IMR-90 (cell line): ENCODE data around the gene AKAP7. TPM values are rescaled to one million over a fixed set of nuclear protein-coding genes. Genes with fewer than 3 reads are reported as not detected.

Source experiments
- ATAC-seq: fragments of 200-7000 bp; cut with Tn5 transposase; 2 replicates; pipeline ENCODE4 v1.9.1; 2020; ENCODE audit warnings: low read depth, mild to moderate bottlenecking, moderate library complexity
- BruUV-seq: library from RNA; stranded (reverse); fragments of 400-500 nt; replicated peaks from 2 replicates; lab custom pipeline; 2021; lab: Mats Ljungman, UMichigan
- CTCF ChIA-PET: fragments of 300-600 bp; formaldehyde crosslinking; extraction: SDS; loops from one replicate; lab custom pipeline; 2021; ENCODE audit warnings: antibody characterized with exemption; lab: Yijun Ruan, JAX
- POLR2A ChIA-PET: fragments of 300-600 bp; sonication (Branson Sonifier 250); formaldehyde crosslinking; loops from one replicate; lab custom pipeline; 2022; ENCODE audit warnings: antibody characterized with exemption; ENCODE audit not compliant: unreplicated experiment; lab: Charles Lee
- DNase-seq: peaks from one replicate; pipeline ENCODE4 v3.0.0; 2013
- H2AFZ ChIP-seq: replicated peaks from 2 replicates; pipeline ENCODE3; 2013; ENCODE audit warnings: low read length, mild to moderate bottlenecking; ENCODE audit not compliant: poor library complexity
- H2AK5ac ChIP-seq: 2 replicates; pipeline ENCODE4 v1.6.1; 2013; ENCODE audit warnings: low read depth, low read length, inconsistent platforms
- H2AK9ac ChIP-seq: replicated peaks from 2 replicates; pipeline ENCODE3; 2013; ENCODE audit warnings: mild to moderate bottlenecking, low read depth, low read length, moderate library complexity; ENCODE audit not compliant: poor library complexity
- H2BK120ac ChIP-seq: 2 replicates; pipeline ENCODE4 v1.6.1; 2013; ENCODE audit warnings: low read depth, low read length, inconsistent platforms
- H2BK15ac ChIP-seq: 3 replicates; pipeline ENCODE4 v1.6.1; 2013; ENCODE audit warnings: low read depth, low read length, inconsistent platforms
- H2BK20ac ChIP-seq: 2 replicates; pipeline ENCODE4 v1.6.1; 2013; ENCODE audit warnings: low read depth, mild to moderate bottlenecking, inconsistent platforms, low read length, moderate library complexity
- H2BK5ac ChIP-seq: 2 replicates; pipeline ENCODE4 v1.6.1; 2013; ENCODE audit warnings: mild to moderate bottlenecking, low read depth, low read length, inconsistent platforms; ENCODE audit not compliant: poor library complexity, severe bottlenecking
- H3K14ac ChIP-seq: replicated peaks from 2 replicates; pipeline ENCODE4 v1.6.1; 2013; ENCODE audit warnings: low read depth, low read length, inconsistent platforms
- H3K18ac ChIP-seq: 2 replicates; pipeline ENCODE4 v1.6.1; 2013; ENCODE audit warnings: low read depth, low read length, control low read depth
- H3K23ac ChIP-seq: 2 replicates; pipeline ENCODE4 v1.6.1; 2013; ENCODE audit warnings: low read depth, low read length, inconsistent platforms
- H3K27ac ChIP-seq: 2 replicates; pipeline ENCODE4 v1.5.1; 2013; ENCODE audit warnings: mild to moderate bottlenecking, control low read depth, low read length; ENCODE audit not compliant: insufficient read depth
- H3K27me3 ChIP-seq: 2 replicates; pipeline ENCODE4 v1.6.1; 2013; ENCODE audit warnings: low read length; ENCODE audit not compliant: control insufficient read depth, insufficient read depth
- H3K36me3 ChIP-seq: 2 replicates; pipeline ENCODE4 v1.6.1; 2013; ENCODE audit warnings: low read length, mixed read lengths; ENCODE audit not compliant: control insufficient read depth, insufficient read depth
- H3K4ac ChIP-seq: 2 replicates; pipeline ENCODE4 v1.6.1; 2013; ENCODE audit warnings: low read depth, low read length, inconsistent platforms
- H3K4me1 ChIP-seq: 2 replicates; pipeline ENCODE4 v1.6.1; 2013; ENCODE audit warnings: low read length, mixed read lengths; ENCODE audit not compliant: control insufficient read depth, insufficient read depth
- H3K4me2 ChIP-seq: 2 replicates; pipeline ENCODE4 v1.6.1; 2013; ENCODE audit warnings: low read depth, mild to moderate bottlenecking, control low read depth, low read length, moderate library complexity
- H3K4me3 ChIP-seq: 2 replicates; pipeline ENCODE4 v1.5.1; 2013; ENCODE audit warnings: low read depth, mild to moderate bottlenecking, control low read depth, low read length, moderate library complexity; ENCODE audit not compliant: insufficient read depth
- H3K56ac ChIP-seq: 2 replicates; pipeline ENCODE4 v1.6.1; 2013; ENCODE audit warnings: low read length, inconsistent platforms; ENCODE audit not compliant: insufficient read depth; ENCODE audit errors: extremely low read depth
- H3K79me1 ChIP-seq, 2 experiments: 2 replicates each; pipeline ENCODE4 v1.6.1; 2013; ENCODE audit warnings: low read length in 2 of 2, inconsistent platforms in 1 of 2, low read depth in 1 of 2
- H3K9ac ChIP-seq: 2 replicates; pipeline ENCODE4 v1.6.1; 2013; ENCODE audit warnings: low read depth, low read length, control low read depth
- H3K9me1 ChIP-seq: 2 replicates; pipeline ENCODE4 v1.6.1; 2013; ENCODE audit warnings: low read length, inconsistent platforms; ENCODE audit not compliant: insufficient read depth
- H3K9me3 ChIP-seq: 2 replicates; pipeline ENCODE4 v1.6.1; 2013; ENCODE audit warnings: low read length; ENCODE audit not compliant: control insufficient read depth, insufficient read depth
- H4K20me1 ChIP-seq: 2 replicates; pipeline ENCODE4 v1.6.1; 2013; ENCODE audit warnings: low read length, inconsistent platforms; ENCODE audit not compliant: insufficient read depth
- H4K5ac ChIP-seq: 2 replicates; pipeline ENCODE4 v1.6.1; 2013; ENCODE audit warnings: mild to moderate bottlenecking, low read depth, low read length, control low read depth
- H4K8ac ChIP-seq, 2 experiments: 2 replicates each; pipeline ENCODE4 v1.6.1; 2013; ENCODE audit warnings: low read depth in 2 of 2, low read length in 2 of 2, control low read depth in 1 of 2, inconsistent platforms in 1 of 2
- H4K91ac ChIP-seq: 2 replicates; pipeline ENCODE4 v1.6.1; 2013; ENCODE audit warnings: low read depth, low read length, inconsistent platforms; ENCODE audit not compliant: insufficient read depth
- BHLHE40 ChIP-seq: fragments of 150-350 bp; IDR thresholded peaks from 2 replicates; pipeline ENCODE4 v1.6.1; 2016; ENCODE audit warnings: mild to moderate bottlenecking, low read depth, low read length
- CEBPB ChIP-seq: IDR thresholded peaks from 2 replicates; pipeline ENCODE4 v1.6.1; 2012; ENCODE audit warnings: low read depth, low read length, improper control_type of control experiment
- CHD1 ChIP-seq: IDR thresholded peaks from 2 replicates; pipeline ENCODE4 v1.6.1; 2012; ENCODE audit warnings: low read depth, low read length, improper control_type of control experiment
- FOS ChIP-seq: fragments of 150-350 bp; IDR thresholded peaks from 2 replicates; pipeline ENCODE4 v1.6.1; 2016; ENCODE audit warnings: low read depth, low read length
- MAFK ChIP-seq: IDR thresholded peaks from 2 replicates; pipeline ENCODE4 v1.6.1; 2012; ENCODE audit warnings: low read depth, low read length, improper control_type of control experiment
- MAZ ChIP-seq: IDR thresholded peaks from 2 replicates; pipeline ENCODE4 v1.6.1; 2012; ENCODE audit warnings: low read depth, mild to moderate bottlenecking, low read length, improper control_type of control experiment, moderate library complexity, borderline replicate concordance
- MXI1 ChIP-seq: IDR thresholded peaks from 2 replicates; pipeline ENCODE4 v1.6.1; 2012; ENCODE audit warnings: low read depth, mild to moderate bottlenecking, low read length, moderate library complexity, borderline replicate concordance
- NFE2L2 ChIP-seq: fragments of 150-350 bp; IDR thresholded peaks from 2 replicates; pipeline ENCODE4 v1.6.1; 2016; ENCODE audit warnings: low read depth, mild to moderate bottlenecking, low read length
- POLR2A ChIP-seq: IDR thresholded peaks from 2 replicates; pipeline ENCODE4 v1.6.1; 2012; ENCODE audit warnings: mild to moderate bottlenecking, low read depth, low read length
- RAD21 ChIP-seq: IDR thresholded peaks from 2 replicates; pipeline ENCODE4 v1.6.1; 2012; ENCODE audit warnings: low read length, improper control_type of control experiment
- RCOR1 ChIP-seq: IDR thresholded peaks from 2 replicates; pipeline ENCODE4 v1.6.1; 2012; ENCODE audit warnings: mild to moderate bottlenecking, low read length, improper control_type of control experiment; ENCODE audit not compliant: insufficient replicate concordance
- RFX5 ChIP-seq: IDR thresholded peaks from 2 replicates; pipeline ENCODE4 v1.8.0; 2012; ENCODE audit warnings: low read depth, mild to moderate bottlenecking, low read length, moderate library complexity
- SMC3 ChIP-seq: fragments of 150-350 bp; IDR thresholded peaks from 2 replicates; pipeline ENCODE4 v1.6.1; 2016; ENCODE audit warnings: low read depth, mild to moderate bottlenecking, antibody characterized with exemption, low read length, moderate library complexity
- USF2 ChIP-seq: fragments of 150-350 bp; IDR thresholded peaks from 2 replicates; pipeline ENCODE4 v1.6.1; 2017; ENCODE audit warnings: mild to moderate bottlenecking, antibody characterized with exemption, low read length, low read depth
- WGBS, 2 experiments: methylation state at CpG; one replicate each; pipeline versions ENCODE4 v1.1.5 to v1.1.7; 2013; ENCODE audit warnings: missing lambda C conversion rate in 2 of 2; ENCODE audit not compliant: insufficient read length in 1 of 2; ENCODE audit errors: extremely low coverage in 2 of 2; 5-methylcytosine and 5-hydroxymethylcytosine counted together
- dilution Hi-C: fragments of 300-500 bp; cut with HindIII; formaldehyde crosslinking; loops from one replicate; pipeline ENCODE4 v1.14.3; 2018; ENCODE audit warnings: low sequenced_read_pairs; ENCODE audit not compliant: unreplicated experiment
- in situ Hi-C: fragments of 300-500 bp; cut with MboI; formaldehyde crosslinking; loops from 3 replicates; pipeline ENCODE4 v1.14.3; 2019; ENCODE audit warnings: low sequenced_read_pairs, inconsistent platforms, mixed read lengths
- intact Hi-C: fragments of 100-400 bp; cut with micrococcal nuclease; formaldehyde crosslinking; loops from 2 replicates; pipeline ENCODE4 v1.10.0; 2022
- polyA plus RNA-seq, 3 experiments: library from polyadenylated mRNA; depleted of rRNA; stranded (reverse); fragments of >200 nt; gene quantifications; 2 replicates each; pipeline ENCODE4 v1.2.3, GENCODE V29; 2012; ENCODE audit warnings: low replicate concordance in 1 of 3
- total RNA-seq: library from RNA; depleted of rRNA; stranded (reverse); fragments of >200 nt; gene quantifications from 2 replicates; pipeline ENCODE4 v1.2.3, GENCODE V29; 2012
- TF ChIP-seq, protein P1 (sequence below): conservative IDR thresholded peaks from 2 replicates; pipeline ENCODE4 v1.5.1; 2012; ENCODE audit warnings: mild to moderate bottlenecking, low read depth, low read length, improper control_type of control experiment
- TF ChIP-seq, protein P2 (sequence below): fragments of 150-350 bp; IDR thresholded peaks from 2 replicates; pipeline ENCODE4 v1.6.1; 2016; ENCODE audit warnings: low read depth, mild to moderate bottlenecking, low read length, moderate library complexity, borderline replicate concordance

Gene AKAP7
- total and polyA plus RNA-seq, 2 of the 4 experiments (the other 2 are of a cell fraction) = 0.54 to 1.1 TPM

- H3K4me3 ChIP-seq = no peak overlapping the region
- ChIA-PET POLR2A (no interaction called here), CTCF (interaction anchor here (0.6 kb wide), 1 partner anchor 42 kb away, joined by 5 read pairs; no protein-coding TSS in a partner anchor)
- ATAC-seq (no peak), DNase-seq (no peak)
- no peak overlapping the region for H2AK9ac ChIP-seq
- no peak overlapping the region for H3K23ac ChIP-seq
- H3K9me3 ChIP-seq = no peaks in the 10 kb centered on the region
- TF ChIP-seq CHD1 (no peak), MAFK (no peak), BHLHE40 (no peak), MAZ (no peak), RFX5 (no peak), SMC3 (no peak), USF2 (no peak), RAD21 (no peak), RCOR1 (no peak), MXI1 (no peak), CEBPB (no peak), FOS (no peak), NFE2L2 (no peak), POLR2A (no peak)
- TF ChIP-seq, protein P1, sequence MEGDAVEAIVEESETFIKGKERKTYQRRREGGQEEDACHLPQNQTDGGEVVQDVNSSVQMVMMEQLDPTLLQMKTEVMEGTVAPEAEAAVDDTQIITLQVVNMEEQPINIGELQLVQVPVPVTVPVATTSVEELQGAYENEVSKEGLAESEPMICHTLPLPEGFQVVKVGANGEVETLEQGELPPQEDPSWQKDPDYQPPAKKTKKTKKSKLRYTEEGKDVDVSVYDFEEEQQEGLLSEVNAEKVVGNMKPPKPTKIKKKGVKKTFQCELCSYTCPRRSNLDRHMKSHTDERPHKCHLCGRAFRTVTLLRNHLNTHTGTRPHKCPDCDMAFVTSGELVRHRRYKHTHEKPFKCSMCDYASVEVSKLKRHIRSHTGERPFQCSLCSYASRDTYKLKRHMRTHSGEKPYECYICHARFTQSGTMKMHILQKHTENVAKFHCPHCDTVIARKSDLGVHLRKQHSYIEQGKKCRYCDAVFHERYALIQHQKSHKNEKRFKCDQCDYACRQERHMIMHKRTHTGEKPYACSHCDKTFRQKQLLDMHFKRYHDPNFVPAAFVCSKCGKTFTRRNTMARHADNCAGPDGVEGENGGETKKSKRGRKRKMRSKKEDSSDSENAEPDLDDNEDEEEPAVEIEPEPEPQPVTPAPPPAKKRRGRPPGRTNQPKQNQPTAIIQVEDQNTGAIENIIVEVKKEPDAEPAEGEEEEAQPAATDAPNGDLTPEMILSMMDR = no peak
- TF ChIP-seq, protein P2, sequence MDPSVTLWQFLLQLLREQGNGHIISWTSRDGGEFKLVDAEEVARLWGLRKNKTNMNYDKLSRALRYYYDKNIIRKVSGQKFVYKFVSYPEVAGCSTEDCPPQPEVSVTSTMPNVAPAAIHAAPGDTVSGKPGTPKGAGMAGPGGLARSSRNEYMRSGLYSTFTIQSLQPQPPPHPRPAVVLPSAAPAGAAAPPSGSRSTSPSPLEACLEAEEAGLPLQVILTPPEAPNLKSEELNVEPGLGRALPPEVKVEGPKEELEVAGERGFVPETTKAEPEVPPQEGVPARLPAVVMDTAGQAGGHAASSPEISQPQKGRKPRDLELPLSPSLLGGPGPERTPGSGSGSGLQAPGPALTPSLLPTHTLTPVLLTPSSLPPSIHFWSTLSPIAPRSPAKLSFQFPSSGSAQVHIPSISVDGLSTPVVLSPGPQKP = no peak
- H3K4ac ChIP-seq = no peak overlapping the region
- no peak overlapping the region for H2BK120ac ChIP-seq
- H2BK20ac ChIP-seq = no peak overlapping the region
- H4K8ac ChIP-seq = no peak overlapping the region
- H4K5ac ChIP-seq = no peak overlapping the region
- no peak overlapping the region for H3K9ac ChIP-seq
- in situ Hi-C loops (no loop called here), intact Hi-C loops (no loop called here), dilution Hi-C loops (no loop called here)
- H2BK15ac ChIP-seq = no peak overlapping the region
- H3K4me2 ChIP-seq = no peak overlapping the region
- no peaks in the 10 kb centered on the region for H3K36me3 ChIP-seq
- H3K4me1 ChIP-seq = no peaks in the 10 kb centered on the region
- no peaks in the 10 kb centered on the region for H3K27me3 ChIP-seq
- no TSS peak for BruUV-seq
- no peak overlapping the region for H4K91ac ChIP-seq
- no peak overlapping the region for H2BK5ac ChIP-seq
- no peak overlapping the region for H2AFZ ChIP-seq
- H3K27ac ChIP-seq = no peak overlapping the region
- no peak overlapping the region for H3K14ac ChIP-seq
- H3K9me1 ChIP-seq = no peaks in the 10 kb centered on the region
- no peaks in the 10 kb centered on the region for H3K79me1 ChIP-seq
- no peak overlapping the region for H3K18ac ChIP-seq
- no peak overlapping the region for H2AK5ac ChIP-seq
- no peak overlapping the region for H3K56ac ChIP-seq
- WGBS, 2 experiments = no CpG with 5 or more reads among the region's 4 CpGs
- H4K20me1 ChIP-seq = no peaks in the 10 kb centered on the region
Measured at GRCh38 chr6:131244942-131245341, 109.7 kb downstream of the AKAP7 start.
